HCT116 (cell line): ENCODE results near the gene NOS2.

Experiments
- POLR2A ChIP-seq: IDR thresholded peaks from 2 replicates; pipeline ENCODE4 v1.7.0; 2011; ENCODE audit warnings: borderline replicate concordance; ENCODE audit not compliant: insufficient read depth, insufficient read length; ENCODE audit errors: extremely low read depth
- TF ChIP-seq, protein P1 (sequence below): IDR thresholded peaks from 2 replicates; pipeline ENCODE4 v1.6.1; 2012

DNA sequence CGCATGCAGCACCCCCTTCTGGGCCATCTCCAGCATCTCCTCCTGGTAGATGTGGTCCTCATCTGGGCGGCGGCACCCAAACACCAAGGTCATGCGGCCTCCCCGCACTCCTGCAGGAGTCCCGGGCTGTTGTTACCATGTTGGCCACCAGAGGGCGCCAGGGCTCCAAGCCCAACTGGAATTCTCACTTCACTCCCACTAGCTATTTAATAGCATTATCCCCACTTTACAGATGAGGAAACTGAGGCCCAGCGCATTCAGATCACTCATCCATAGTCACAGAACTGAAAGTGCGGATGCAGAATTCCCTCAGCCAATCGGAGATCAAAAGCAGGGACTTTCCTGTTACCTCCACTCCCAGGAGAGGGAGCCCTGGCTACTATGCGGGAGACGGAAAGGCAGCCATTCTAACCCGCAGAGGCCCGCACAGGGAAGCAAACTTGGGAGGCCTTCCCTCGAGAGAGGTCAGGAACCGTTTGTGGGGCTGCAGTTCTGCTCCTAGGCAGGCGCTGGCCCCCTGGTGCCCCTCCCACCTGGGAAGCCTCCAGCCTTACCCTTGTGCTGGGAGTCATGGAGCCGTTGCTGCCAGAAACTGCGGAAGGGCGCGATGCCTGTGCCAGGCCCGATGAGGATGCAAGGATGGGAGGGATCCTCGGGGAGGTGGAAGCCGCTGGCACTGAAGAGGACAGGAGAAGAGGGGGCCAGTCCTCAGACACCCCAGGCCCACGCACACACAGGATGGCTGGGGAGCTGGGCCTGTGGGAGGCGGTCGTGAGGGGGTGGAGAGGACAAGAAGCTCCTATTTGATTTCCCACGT is 40.1 kb downstream of the NOS2 start:
- TF ChIP-seq, protein P1, sequence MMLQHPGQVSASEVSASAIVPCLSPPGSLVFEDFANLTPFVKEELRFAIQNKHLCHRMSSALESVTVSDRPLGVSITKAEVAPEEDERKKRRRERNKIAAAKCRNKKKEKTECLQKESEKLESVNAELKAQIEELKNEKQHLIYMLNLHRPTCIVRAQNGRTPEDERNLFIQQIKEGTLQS, result no peak
- TF ChIP-seq POLR2A, result no peak
